ENCODE measurements around the gene RIC3.

The RIC3 gene

GRCh38 chr11:8102296-8102915 is 66.4 kb downstream of the RIC3 start:
- DNase-seq: no peak

DNA sequence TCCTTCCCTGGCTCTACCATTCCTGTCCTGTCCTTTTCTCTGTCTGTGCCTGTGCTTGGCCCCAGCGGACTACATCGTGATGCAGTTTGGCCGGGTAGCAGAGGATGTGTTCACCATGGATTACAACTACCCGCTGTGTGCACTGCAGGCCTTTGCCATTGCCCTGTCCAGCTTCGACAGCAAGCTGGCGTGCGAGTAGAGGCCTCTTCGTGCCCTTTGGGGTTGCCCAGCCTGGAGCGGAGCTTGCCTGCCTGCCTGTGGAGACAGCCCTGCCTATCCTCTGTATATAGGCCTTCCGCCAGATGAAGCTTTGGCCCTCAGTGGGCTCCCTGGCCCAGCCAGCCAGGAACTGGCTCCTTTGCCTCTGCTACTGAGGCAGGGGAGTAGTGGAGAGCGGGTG is 67.4 kb downstream of the RIC3 start:
- DNase-seq: no peak

DNA sequence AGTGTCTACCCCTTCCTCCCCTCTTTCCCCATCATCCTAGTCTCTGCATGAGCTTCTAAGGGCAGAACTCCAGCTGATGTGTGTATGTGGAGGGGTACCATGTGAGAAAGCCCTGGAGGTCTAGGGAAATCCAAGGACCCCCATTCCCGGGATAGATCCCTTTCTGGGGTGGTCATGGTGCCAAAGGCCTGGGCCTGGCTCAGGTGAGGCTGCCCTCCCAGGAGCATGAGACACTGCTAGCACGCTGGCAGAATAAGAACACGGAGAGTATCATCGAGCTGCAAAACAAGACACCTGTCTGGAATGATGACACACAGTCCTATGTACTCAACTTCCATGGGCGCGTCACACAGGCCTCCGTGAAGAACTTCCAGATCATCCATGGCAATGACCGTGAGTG is 68.2 kb downstream of the RIC3 start:
- no peak for DNase-seq

DNA sequence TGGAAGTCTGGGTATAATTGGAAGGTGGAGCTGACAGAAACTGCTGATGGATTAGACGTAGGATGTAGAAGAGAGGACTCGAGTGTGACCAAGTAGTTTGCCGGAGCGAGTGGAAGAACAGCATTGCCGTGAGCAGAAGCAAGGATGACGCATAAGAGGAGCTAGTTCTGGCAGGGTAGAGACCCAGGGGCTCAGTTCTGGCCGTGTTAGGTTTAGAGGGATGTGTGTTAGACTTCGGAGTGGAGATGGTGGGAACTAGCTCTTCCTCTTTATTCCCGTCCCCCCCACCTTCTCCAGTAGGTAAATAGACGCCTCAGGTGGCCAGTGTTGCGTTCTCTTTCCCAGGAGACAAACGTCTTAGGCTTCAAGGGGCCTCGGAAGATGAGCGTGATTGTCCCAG is 68.7 kb downstream of the RIC3 start:
- no peak for DNase-seq

DNA sequence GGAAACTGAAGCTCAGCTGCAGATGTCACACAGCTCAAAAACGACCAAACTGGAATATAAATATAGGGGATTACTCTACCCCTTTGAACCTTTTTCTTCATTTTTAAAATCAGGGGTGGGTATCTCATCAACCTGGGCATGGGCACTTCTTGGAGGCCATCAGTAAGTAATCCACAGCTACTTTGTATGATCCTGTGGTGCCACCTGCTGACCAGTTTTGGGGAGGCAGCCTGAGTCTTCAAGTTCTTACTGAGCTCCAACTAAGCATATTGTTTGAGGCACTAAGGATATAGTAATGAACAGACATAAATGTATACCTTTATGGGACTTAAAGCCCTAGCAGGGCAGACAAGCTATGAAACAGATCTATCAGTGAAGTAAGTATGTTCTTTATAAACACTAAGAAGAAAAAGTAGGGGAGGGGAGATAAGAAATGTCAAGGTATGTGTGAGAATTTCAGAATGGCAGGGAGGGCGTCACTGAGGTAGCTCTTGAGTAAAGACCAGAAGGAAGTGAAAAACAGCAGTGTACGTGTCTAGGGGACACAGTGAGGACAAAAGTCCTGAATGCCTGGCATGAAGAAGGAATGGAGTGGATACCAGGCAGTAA is 69.4 kb downstream of the RIC3 start:
- DNase-seq: peak; percentile 46 to 82 (median 64)

GRCh38 chr11:8098879-8099278 is 69.9 kb downstream of the RIC3 start:
- DNase-seq: no peak

DNA sequence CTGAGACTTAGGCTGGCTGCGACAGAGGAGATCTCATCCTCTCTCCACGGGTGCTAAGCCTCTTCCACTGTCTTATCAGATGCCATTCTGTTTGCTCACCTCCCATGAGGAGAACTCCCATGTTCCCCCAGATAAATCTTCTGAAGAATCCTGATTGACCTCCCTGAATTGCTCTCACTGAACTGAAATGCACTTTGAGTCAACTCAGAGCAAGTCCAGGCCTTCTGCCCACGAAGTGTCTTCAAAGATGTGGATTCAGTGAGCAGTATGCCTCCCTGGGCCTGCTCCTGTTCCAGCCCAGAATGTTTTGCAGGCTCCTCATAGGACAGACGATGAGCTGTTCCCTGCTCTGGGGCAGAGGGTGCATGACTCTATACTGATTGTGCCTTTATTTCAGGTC is 70.5 kb downstream of the RIC3 start:
- DNase-seq: no peak

- no peak for DNase-seq
These were observed 70.9 kb downstream of the RIC3 start for GRCh38 chr11:8097926-8098325.

DNA sequence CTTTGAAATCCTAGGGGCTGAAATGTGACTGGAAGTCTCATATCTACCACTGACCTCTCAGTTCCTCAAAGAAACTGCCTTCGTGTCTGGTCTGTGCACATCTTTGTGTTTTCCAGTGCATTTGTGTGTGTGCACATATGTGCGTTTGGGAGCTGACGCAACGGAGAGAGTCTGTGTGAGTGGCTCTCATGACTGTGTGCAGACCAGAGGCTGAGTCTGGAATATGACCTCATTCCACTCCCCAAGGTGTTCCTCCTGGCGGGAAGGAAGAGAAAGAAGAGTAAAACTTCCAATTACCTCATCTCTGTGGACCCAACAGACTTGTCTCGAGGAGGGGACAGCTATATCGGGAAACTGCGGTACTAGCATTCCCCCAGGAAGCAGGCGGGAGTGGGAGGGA is 71.4 kb downstream of the RIC3 start:
- DNase-seq: no peak

DNA sequence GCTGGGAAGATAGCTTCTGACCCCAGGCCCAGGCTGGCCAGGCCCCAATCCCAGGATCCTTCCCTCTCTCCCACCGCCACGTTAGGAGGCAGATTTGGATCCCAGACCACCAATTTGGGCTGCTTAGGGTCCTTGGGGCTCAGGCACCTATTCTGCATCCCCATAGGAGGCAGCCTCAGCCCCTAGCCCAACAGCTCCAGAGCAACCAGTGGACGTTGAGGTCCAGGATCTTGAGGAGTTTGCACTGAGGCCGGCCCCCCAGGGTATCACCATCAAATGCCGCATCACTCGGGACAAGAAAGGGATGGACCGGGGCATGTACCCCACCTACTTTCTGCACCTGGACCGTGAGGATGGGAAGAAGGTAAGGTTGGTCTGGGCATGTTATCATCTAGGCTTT is 71.8 kb downstream of the RIC3 start:
- no peak for DNase-seq

DNA sequence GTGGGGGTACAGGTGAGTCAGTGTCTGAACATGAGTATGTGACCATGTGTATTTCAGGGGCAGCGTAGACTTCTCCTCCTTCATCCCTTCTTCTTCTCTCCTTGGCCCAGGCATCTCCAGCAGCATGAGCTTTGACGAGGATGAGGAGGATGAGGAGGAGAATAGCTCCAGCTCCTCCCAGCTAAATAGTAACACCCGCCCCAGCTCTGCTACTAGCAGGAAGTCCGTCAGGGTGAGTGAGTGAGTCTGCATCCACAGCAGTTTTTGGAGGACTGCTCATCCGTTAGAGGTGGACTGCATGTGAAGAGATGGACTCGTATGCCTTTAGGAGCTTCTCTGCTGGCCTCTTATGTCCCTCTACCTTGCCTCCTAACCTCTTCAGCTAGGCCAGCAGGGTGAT is 72.2 kb downstream of the RIC3 start:
- DNase-seq: no peak

DNA sequence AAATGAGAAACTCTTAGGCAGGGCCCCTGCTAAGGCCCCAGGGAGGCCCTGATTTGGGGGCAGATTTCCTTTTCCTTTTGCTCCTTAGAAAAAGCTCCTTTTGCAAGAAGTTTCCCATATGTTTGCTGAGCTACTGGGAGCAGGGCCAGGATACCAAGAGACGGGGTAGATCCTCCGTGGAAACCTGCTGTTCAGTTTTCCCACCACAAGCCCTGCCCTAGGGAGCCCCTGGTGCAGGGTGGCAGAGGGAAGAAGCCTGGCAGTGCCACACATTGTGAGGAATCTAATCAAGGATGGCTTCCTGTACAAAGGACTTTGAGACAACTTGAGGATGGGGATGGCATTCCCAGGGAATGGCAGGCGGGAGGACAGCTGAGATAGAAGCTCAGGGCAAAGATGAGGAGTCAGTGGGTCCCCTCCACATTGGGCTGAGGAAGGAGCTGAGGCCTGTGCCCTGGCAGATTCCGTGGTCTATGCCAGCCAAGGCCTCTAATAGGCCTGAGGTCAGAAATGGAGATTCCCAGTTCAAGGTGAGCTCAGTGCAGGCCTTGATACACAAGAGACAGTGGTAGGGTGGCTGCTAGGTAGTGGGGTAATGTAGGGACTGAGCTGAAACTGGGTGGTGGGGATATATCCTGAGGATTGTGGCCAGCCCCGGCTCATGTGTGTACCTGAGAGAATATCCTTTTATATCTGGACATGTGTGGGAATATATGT is 72.9 kb downstream of the RIC3 start:
- DNase-seq: no peak

DNA sequence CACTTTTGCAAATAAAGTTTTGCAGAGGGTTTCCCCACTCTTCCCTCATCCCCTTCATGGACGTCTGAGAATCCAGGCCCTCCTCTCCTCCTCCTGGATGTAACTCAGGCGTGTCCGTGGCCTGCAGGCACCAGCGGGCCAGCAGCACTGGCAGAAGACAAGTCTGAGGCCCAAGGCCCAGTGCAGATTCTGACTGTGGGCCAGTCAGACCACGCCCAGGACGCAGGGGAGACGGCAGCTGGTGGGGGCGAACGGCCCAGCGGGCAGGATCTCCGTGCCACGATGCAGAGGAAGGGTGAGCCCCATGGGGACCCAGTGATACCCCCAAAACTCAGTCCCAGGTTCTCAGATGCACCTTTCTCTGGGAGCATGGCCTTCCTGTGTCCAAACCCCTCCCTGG is 73.5 kb downstream of the RIC3 start:
- no peak for DNase-seq

DNA sequence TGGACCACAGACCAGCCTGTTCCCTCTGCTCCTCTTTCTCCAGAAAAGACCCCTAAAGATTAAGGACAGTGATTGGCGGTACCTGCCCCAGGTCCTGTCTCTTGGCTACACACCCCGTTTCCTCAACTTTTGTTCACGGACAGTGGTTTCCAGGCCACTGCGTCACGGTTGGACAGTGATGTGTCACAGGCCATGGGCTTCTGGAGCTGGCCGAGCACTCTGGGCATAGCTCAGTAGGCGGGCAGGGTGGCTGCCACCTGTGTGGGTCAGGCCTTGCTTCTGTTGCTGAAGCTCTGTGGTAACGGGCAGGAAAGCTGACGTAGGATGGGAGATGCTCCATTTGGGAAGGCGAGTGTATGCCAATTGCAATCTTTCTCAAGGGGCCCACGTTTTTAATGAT is 74.2 kb downstream of the RIC3 start:
- DNase-seq: no peak

- no peak for DNase-seq
These were observed 74.8 kb downstream of the RIC3 start for GRCh38 chr11:8093931-8094575.

GRCh38 chr11:8092587-8093424 is 76.0 kb downstream of the RIC3 start:
- peak; percentile 49 to 71 (median 71) for DNase-seq

DNA sequence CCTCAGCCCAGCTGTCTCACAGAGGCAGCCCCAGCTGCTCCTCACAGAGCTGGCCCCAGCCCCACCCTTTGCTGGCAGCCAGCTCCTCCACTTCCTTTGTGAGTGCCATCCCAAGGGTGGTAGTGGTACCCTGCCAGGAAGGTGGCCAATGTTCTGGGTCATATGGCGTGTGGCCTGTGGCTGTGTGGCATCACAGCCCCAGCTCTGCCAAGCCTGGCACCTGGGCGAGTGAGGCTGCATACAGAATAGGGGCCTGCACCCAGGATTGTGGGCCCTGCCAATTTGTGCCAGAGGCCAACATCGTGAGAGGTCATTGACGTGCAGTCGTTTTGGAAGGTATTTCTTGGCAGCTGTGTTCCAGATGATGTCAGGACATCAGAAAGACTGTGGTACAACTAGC is 77.1 kb downstream of the RIC3 start:
- no peak for DNase-seq

DNA sequence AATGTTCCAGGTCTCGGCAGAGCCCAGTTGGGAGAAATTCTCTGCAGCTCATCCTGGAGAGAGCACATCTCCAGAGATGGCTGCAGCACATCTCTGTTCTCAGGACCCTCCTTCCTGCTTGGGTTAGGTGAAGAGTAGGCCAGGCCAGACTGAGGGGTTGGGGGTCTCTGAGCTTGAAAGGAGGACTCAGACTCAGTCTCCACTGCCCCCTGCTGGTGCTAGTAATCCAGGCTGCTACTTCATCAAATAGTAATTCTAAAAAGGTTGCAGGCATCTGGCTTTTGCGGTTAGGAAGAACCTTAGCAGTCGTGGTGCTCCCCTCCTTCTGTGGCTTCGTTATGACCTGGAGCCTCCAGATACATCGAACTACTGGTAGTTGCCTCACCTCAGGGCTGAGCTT is 78.1 kb downstream of the RIC3 start:
- DNase-seq: peak in 2 of 3 experiments; percentile 23 to 52

- DNase-seq: no peak
These were observed 78.9 kb downstream of the RIC3 start for GRCh38 chr11:8089791-8090510.

- DNase-seq: no peak
These were observed 81.1 kb downstream of the RIC3 start for GRCh38 chr11:8087756-8088155.

- DNase-seq: no peak
These were observed 81.6 kb downstream of the RIC3 start for GRCh38 chr11:8087185-8087584.

- DNase-seq: no peak
These were observed 82.3 kb downstream of the RIC3 start for GRCh38 chr11:8086571-8086970.
